ENCODE measurements around the gene BACE1. TPM values are rescaled to one million over a fixed set of nuclear protein-coding genes. Genes with fewer than 3 reads are reported as not detected.

The BACE1 gene
- total and polyA plus RNA-seq, 4 donors = 7.3 to 21.8 (median 14.1) TPM

GRCh38 chr11:117318738-117319137, 2.7 kb upstream of the BACE1 start:
- TF ChIP-seq NR2F2 (IDR thresholded peaks at IDR 0.05) (no peak), RXRA (IDR thresholded peaks at IDR 0.05) (no peak), GABPA (IDR thresholded peaks at IDR 0.05 in 1 of 2, conservative IDR thresholded peaks at IDR 0.05 in 1 of 2) (no peak), YY1 (IDR thresholded peaks at IDR 0.05) (no peak), EGR1 (IDR thresholded peaks at IDR 0.05; ENCODE audit: low read depth in 2 of 2) (no peak), HNF4G (IDR thresholded peaks at IDR 0.05) (no peak), MAX (IDR thresholded peaks at IDR 0.05) (no peak), ATF3 (IDR thresholded peaks at IDR 0.05) (no peak), JUND (IDR thresholded peaks at IDR 0.05) (no peak)
- no peak overlapping the region for H3K9ac ChIP-seq (ENCODE audit: low read depth in 1 of 2, low read length in 2 of 2)
- no peak for DNase-seq (ENCODE audit: low spot score)
- H3K4me1 ChIP-seq (ENCODE audit: control insufficient read depth in 4 of 4, insufficient read depth in 4 of 4, low read length in 3 of 4) = peaks cover 8 to 28% (median 18%) of the 10 kb centered on the region in 4 donors
- H3K9me3 ChIP-seq (ENCODE audit: control insufficient read depth in 4 of 4, low read length in 3 of 4) = no peaks in the 10 kb centered on the region
- no peak overlapping the region for H3K27ac ChIP-seq (ENCODE audit: low read depth in 1 of 2, low read length in 2 of 2)
- WGBS = 93% methylated on average over 7 of the region's 7 CpGs
- H3K27me3 ChIP-seq (ENCODE audit: control insufficient read depth in 4 of 4, insufficient read depth in 4 of 4, low read length in 3 of 4) = no peaks in the 10 kb centered on the region
- H3K4me3 ChIP-seq (ENCODE audit: low read depth in 1 of 3, low read length in 3 of 3) = no peak overlapping the region
- H3K36me3 ChIP-seq (ENCODE audit: control insufficient read depth in 4 of 4, insufficient read depth in 3 of 4, low read depth in 1 of 4, low read length in 3 of 4) = no peaks in the 10 kb centered on the region

GRCh38 chr11:117315285-117316196, 515 bp downstream of the BACE1 start:
- TF ChIP-seq NR2F2 (IDR thresholded peaks at IDR 0.05) (no peak), HNF4A (conservative IDR thresholded peaks at IDR 0.05) (no peak), SP1 (IDR thresholded peaks at IDR 0.05) (no peak), REST (IDR thresholded peaks at IDR 0.05) (no peak), ATF3 (IDR thresholded peaks at IDR 0.05) (no peak), JUND (IDR thresholded peaks at IDR 0.05) (no peak), FOXA2 (IDR thresholded peaks at IDR 0.05) (no peak), RAD21 (IDR thresholded peaks at IDR 0.05) (no peak), RXRA (IDR thresholded peaks at IDR 0.05) (no peak), TAF1 (conservative IDR thresholded peaks at IDR 0.05) (no peak), YY1 (IDR thresholded peaks at IDR 0.05) (no peak)
- TF ChIP-seq, protein P1, sequence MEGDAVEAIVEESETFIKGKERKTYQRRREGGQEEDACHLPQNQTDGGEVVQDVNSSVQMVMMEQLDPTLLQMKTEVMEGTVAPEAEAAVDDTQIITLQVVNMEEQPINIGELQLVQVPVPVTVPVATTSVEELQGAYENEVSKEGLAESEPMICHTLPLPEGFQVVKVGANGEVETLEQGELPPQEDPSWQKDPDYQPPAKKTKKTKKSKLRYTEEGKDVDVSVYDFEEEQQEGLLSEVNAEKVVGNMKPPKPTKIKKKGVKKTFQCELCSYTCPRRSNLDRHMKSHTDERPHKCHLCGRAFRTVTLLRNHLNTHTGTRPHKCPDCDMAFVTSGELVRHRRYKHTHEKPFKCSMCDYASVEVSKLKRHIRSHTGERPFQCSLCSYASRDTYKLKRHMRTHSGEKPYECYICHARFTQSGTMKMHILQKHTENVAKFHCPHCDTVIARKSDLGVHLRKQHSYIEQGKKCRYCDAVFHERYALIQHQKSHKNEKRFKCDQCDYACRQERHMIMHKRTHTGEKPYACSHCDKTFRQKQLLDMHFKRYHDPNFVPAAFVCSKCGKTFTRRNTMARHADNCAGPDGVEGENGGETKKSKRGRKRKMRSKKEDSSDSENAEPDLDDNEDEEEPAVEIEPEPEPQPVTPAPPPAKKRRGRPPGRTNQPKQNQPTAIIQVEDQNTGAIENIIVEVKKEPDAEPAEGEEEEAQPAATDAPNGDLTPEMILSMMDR (IDR thresholded peaks at IDR 0.05; ENCODE audit: low read depth, low read length, missing input control) = no peak
- Histone ChIP-seq H3K4me1 (ENCODE audit: control insufficient read depth in 4 of 4, insufficient read depth in 4 of 4, low read length in 3 of 4) (peaks cover 8 to 29% (median 19%) of the 10 kb centered on the region in 4 donors), H3K9ac (ENCODE audit: low read depth in 1 of 2, low read length in 2 of 2) (peak overlapping the region; percentile 5 to 88), H3K9me3 (ENCODE audit: control insufficient read depth in 4 of 4, low read length in 3 of 4) (no peaks in the 10 kb centered on the region), H3K4me3 (ENCODE audit: low read depth in 1 of 3, low read length in 3 of 3) (peak overlapping the region; percentile 81 to 97 (median 96)), H3K27me3 (ENCODE audit: control insufficient read depth in 4 of 4, insufficient read depth in 4 of 4, low read length in 3 of 4) (no peaks in the 10 kb centered on the region), H3K36me3 (ENCODE audit: control insufficient read depth in 4 of 4, insufficient read depth in 3 of 4, low read depth in 1 of 4, low read length in 3 of 4) (no peaks in the 10 kb centered on the region), H3K27ac (ENCODE audit: low read depth in 1 of 2, low read length in 2 of 2) (no peak overlapping the region)
- WGBS = 3% methylated on average over 62 of the region's 62 CpGs
- no peak for DNase-seq (ENCODE audit: low spot score)
